HCT116 (cell line): ENCODE results near the gene MGAT4C. TPM values are rescaled to one million over a fixed set of nuclear protein-coding genes. Genes with fewer than 3 reads are reported as not detected.

ENCODE experiments used
- ATAC-seq: fragments of 200-7000 bp; cut with Tn5 transposase; 2 replicates; pipeline ENCODE4 v1.9.1; 2020; ENCODE audit warnings: mild to moderate bottlenecking, moderate library complexity
- BruUV-seq: library from RNA; stranded (reverse); fragments of 400-500 nt; replicated peaks from 2 replicates; lab custom pipeline; 2021; lab: Mats Ljungman, UMichigan
- CTCF ChIA-PET: fragments of 300-600 bp; sonication (Branson Sonifier 250); formaldehyde crosslinking; loops from one replicate; lab custom pipeline; 2021; ENCODE audit warnings: antibody characterized with exemption; lab: Charles Lee
- POLR2A ChIA-PET: fragments of 300-600, 350-600 bp; sonication (Branson Sonifier 250); formaldehyde crosslinking; loops from one replicate; lab custom pipeline; 2021; ENCODE audit warnings: antibody characterized with exemption; lab: Charles Lee
- RAD21 ChIA-PET, 2 experiments: fragments of 300-600 bp; sonication (Branson Sonifier 250); formaldehyde crosslinking; loops; one replicate each; lab custom pipeline; 2023; ENCODE audit warnings: low total read pairs in 2 of 2; ENCODE audit not compliant: uncharacterized antibody in 2 of 2, unreplicated experiment in 2 of 2, low non-redundant PET in 1 of 2; lab: Charles Lee
- DNase-seq: peaks from one replicate; pipeline ENCODE4 v3.0.0-alpha.2; 2010; ENCODE audit warnings: low read depth, low spot score
- H2AFZ ChIP-seq: fragments of 200-600 bp; shearing (Covaris generic), sonication (generic); 2 replicates; pipeline ENCODE4 v1.6.1; 2017; ENCODE audit warnings: low read depth, mixed run types, mixed read lengths, antibody characterized with exemption, low read length; ENCODE audit not compliant: poor library complexity, severe bottlenecking
- H3K27ac ChIP-seq: 2 replicates; pipeline ENCODE4 v1.5.1; 2012; ENCODE audit warnings: low read depth, low read length
- H3K27me3 ChIP-seq: fragments of 200-600 bp; sonication (generic); 2 replicates; pipeline ENCODE4 v1.6.1; 2016; ENCODE audit warnings: mixed run types, low read length, mixed read lengths; ENCODE audit not compliant: insufficient read depth
- H3K36me3 ChIP-seq, 2 experiments: fragments of 200-500 bp in 1 of 2; fragments of 200-600 bp in 1 of 2; sonication (Bioruptor generic) in 1 of 2; sonication (generic) in 1 of 2; 2 replicates each; pipeline versions ENCODE4 v1.5.1 to v1.6.1; 2014 to 2016; ENCODE audit warnings: low read length in 2 of 2, inconsistent platforms in 1 of 2, mixed read lengths in 1 of 2, mixed run types in 1 of 2; ENCODE audit not compliant: insufficient read depth in 2 of 2, control insufficient read depth in 1 of 2
- H3K4me1 ChIP-seq, 2 experiments: fragments of 200-600 bp in 1 of 2; sonication (generic) in 1 of 2; 2 replicates each; pipeline versions ENCODE4 v1.5.1 to v1.6.1; 2012 to 2017; ENCODE audit warnings: low read length in 2 of 2, inconsistent platforms in 1 of 2, mild to moderate bottlenecking in 1 of 2, mixed read lengths in 1 of 2, mixed run types in 1 of 2, moderate library complexity in 1 of 2; ENCODE audit not compliant: insufficient read depth in 2 of 2, control insufficient read depth in 1 of 2
- H3K4me2 ChIP-seq: fragments of 200-600 bp; sonication (generic); 2 replicates; pipeline ENCODE4 v1.6.1; 2017; ENCODE audit warnings: mixed run types, low read length, mixed read lengths
- H3K4me3 ChIP-seq, 2 experiments: fragments of 200-600 bp in 1 of 2; sonication (generic) in 1 of 2; replicated peaks in 1 of 2; 2 replicates each; pipeline ENCODE4 v1.5.1; 2011 to 2016; ENCODE audit warnings: low read length in 2 of 2, control low read depth in 1 of 2, low read depth in 1 of 2, mild to moderate bottlenecking in 1 of 2, mixed read lengths in 1 of 2, mixed run types in 1 of 2
- H3K79me2 ChIP-seq: fragments of 200-600 bp; sonication (generic); 2 replicates; pipeline ENCODE4 v1.6.1; 2017; ENCODE audit warnings: mild to moderate bottlenecking, mixed run types, low read length, moderate library complexity, mixed read lengths; ENCODE audit not compliant: insufficient read depth
- H3K9ac ChIP-seq: fragments of 200-600 bp; sonication (generic); 2 replicates; pipeline ENCODE4 v1.6.1; 2016; ENCODE audit warnings: low read length, mixed read lengths
- H3K9me2 ChIP-seq: fragments of 200-600 bp; sonication (generic), shearing (Covaris generic); 2 replicates; pipeline ENCODE4 v1.6.1; 2017; ENCODE audit warnings: mixed run types, mild to moderate bottlenecking, moderate library complexity; ENCODE audit not compliant: insufficient read depth
- H3K9me3 ChIP-seq, 2 experiments: fragments of 200-500 bp in 1 of 2; fragments of 200-600 bp in 1 of 2; sonication (Bioruptor generic) in 1 of 2; sonication (generic) in 1 of 2; 2 replicates each; pipeline ENCODE4 v1.6.1; 2014 to 2017; ENCODE audit warnings: low read length in 2 of 2, mixed read lengths in 2 of 2, inconsistent platforms in 1 of 2, low read depth in 1 of 2, mild to moderate bottlenecking in 1 of 2, mixed run types in 1 of 2, moderate library complexity in 1 of 2; ENCODE audit not compliant: control insufficient read depth in 1 of 2, insufficient read depth in 1 of 2
- H4K20me1 ChIP-seq: fragments of 200-600 bp; sonication (generic), shearing (Covaris generic); 2 replicates; pipeline ENCODE4 v1.6.1; 2017; ENCODE audit warnings: mixed run types, mild to moderate bottlenecking, moderate library complexity; ENCODE audit not compliant: insufficient read depth
- CBX3 ChIP-seq: IDR thresholded peaks from 2 replicates; pipeline ENCODE4 v1.6.1; 2012; ENCODE audit warnings: low read depth
- CEBPB ChIP-seq: IDR thresholded peaks from 2 replicates; pipeline ENCODE4 v1.6.1; 2012; ENCODE audit warnings: low read depth
- EGR1 ChIP-seq: IDR thresholded peaks from 2 replicates; pipeline ENCODE4 v1.6.1; 2012; ENCODE audit warnings: low read depth
- ELF1 ChIP-seq: IDR thresholded peaks from 2 replicates; pipeline ENCODE4 v1.6.1; 2012; ENCODE audit warnings: low read depth, borderline replicate concordance
- EZH2 ChIP-seq: fragments of 200-600 bp; sonication (generic); IDR thresholded peaks from 2 replicates; pipeline ENCODE4 v1.6.1; 2017; ENCODE audit warnings: antibody characterized with exemption, mixed run types
- FOSL1 ChIP-seq: IDR thresholded peaks from 2 replicates; pipeline ENCODE4 v1.6.1; 2012; ENCODE audit warnings: low read depth
- POLR2A ChIP-seq: IDR thresholded peaks from 2 replicates; pipeline ENCODE4 v1.7.0; 2011; ENCODE audit warnings: borderline replicate concordance; ENCODE audit not compliant: insufficient read depth, insufficient read length; ENCODE audit errors: extremely low read depth
- POLR2AphosphoS5 ChIP-seq: IDR thresholded peaks from 2 replicates; pipeline ENCODE4 v1.6.1; 2011; ENCODE audit warnings: mild to moderate bottlenecking, low read depth, low read length, moderate library complexity
- RAD21 ChIP-seq: IDR thresholded peaks from 2 replicates; pipeline ENCODE4 v1.6.1; 2012; ENCODE audit warnings: low read depth, mild to moderate bottlenecking
- SP1 ChIP-seq: IDR thresholded peaks from 2 replicates; pipeline ENCODE4 v1.6.1; 2012; ENCODE audit warnings: low read depth
- SRF ChIP-seq: IDR thresholded peaks from 2 replicates; pipeline ENCODE4 v1.6.1; 2012; ENCODE audit warnings: low read depth
- TCF7L2 ChIP-seq: IDR thresholded peaks from 2 replicates; pipeline ENCODE4 v1.7.0; 2011; ENCODE audit warnings: borderline replicate concordance, inconsistent platforms; ENCODE audit not compliant: insufficient read depth, insufficient read length; ENCODE audit errors: extremely low read depth
- ZFX ChIP-seq: fragments of 450-650 bp; IDR thresholded peaks from 2 replicates; pipeline ENCODE4 v1.6.1; 2017
- ZNF274 ChIP-seq: fragments of 200-500 bp; sonication (Bioruptor generic); IDR thresholded peaks from 2 replicates; pipeline ENCODE4 v1.6.1; 2014; ENCODE audit warnings: mild to moderate bottlenecking, low read depth, low read length, inconsistent platforms
- intact Hi-C: fragments of 100-400 bp; cut with micrococcal nuclease; formaldehyde crosslinking; loops from 2 replicates; pipeline ENCODE4 v1.10.0; 2022
- total RNA-seq: library from RNA; stranded (reverse); gene quantifications from one replicate; pipeline ENCODE4 v1.2.1, GENCODE V29; 2021; ENCODE audit not compliant: unreplicated experiment
- TF ChIP-seq, protein P1 (sequence below): IDR thresholded peaks from 2 replicates; pipeline ENCODE4 v1.6.1; 2012
- TF ChIP-seq, protein P2 (sequence below), 3 experiments: fragments of 200-600 bp in 1 of 3; sonication (generic) in 1 of 3; IDR thresholded peaks in 2 of 3; conservative IDR thresholded peaks in 1 of 3; 2 replicates each; pipeline ENCODE4 v1.5.1; 2012 to 2017; ENCODE audit warnings: low read depth in 2 of 3, low read length in 2 of 3, antibody characterized with exemption in 1 of 3, borderline replicate concordance in 1 of 3, control low read depth in 1 of 3, mild to moderate bottlenecking in 1 of 3, mixed read lengths in 1 of 3, mixed run types in 1 of 3, moderate library complexity in 1 of 3; ENCODE audit not compliant: insufficient read depth in 1 of 3
- TF ChIP-seq, protein P3 (sequence below): IDR thresholded peaks from 2 replicates; pipeline ENCODE4 v1.6.1; 2012; ENCODE audit warnings: low read depth
- TF ChIP-seq, protein P4 (sequence below): IDR thresholded peaks from 2 replicates; pipeline ENCODE4 v1.6.1; 2011; ENCODE audit warnings: mild to moderate bottlenecking, low read length, moderate library complexity; ENCODE audit not compliant: insufficient replicate concordance; ENCODE audit errors: extremely low read depth
- TF ChIP-seq, protein P5 (sequence below): IDR thresholded peaks from 2 replicates; pipeline ENCODE4 v1.6.1; 2012

Gene MGAT4C
- total RNA-seq, 1 experiment from 2014 or later, result not detected

DNA sequence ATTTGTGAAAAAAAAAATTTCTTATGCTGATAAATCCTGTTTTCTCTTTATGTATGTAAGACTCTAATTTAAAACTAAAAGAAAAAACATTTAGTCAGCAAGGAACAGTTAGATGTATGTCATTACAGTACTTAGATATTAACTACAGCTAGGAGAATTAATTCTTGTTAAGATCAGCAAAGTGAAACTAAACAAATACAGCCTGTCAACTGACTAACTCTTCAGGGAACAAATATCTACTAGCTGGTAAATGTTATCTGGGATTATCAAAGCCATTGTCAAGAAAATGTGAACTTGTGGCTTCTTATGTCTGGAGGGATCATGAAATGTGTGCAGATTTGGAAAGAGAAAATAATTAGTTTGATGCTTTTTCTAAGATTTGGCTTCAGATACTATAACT is 27.5 kb downstream of the MGAT4C start:
- ChIA-PET POLR2A (no interaction called here), RAD21 (no interaction called here), CTCF (no interaction called here)
- Histone ChIP-seq H3K9me2 (no peaks in the 10 kb centered on the region), H3K36me3 (no peaks in the 10 kb centered on the region), H3K4me3 (no peak overlapping the region), H3K4me1 (peaks cover 6 to 23% of the 10 kb centered on the region in 2 experiments; a peak in 3 of 4 replicates), H3K9ac (no peak overlapping the region), H3K4me2 (no peak overlapping the region), H3K9me3 (no peaks in the 10 kb centered on the region), H3K79me2 (no peaks in the 10 kb centered on the region), H4K20me1 (no peaks in the 10 kb centered on the region), H2AFZ (no peak overlapping the region), H3K27ac (no peak overlapping the region), H3K27me3 (no peaks in the 10 kb centered on the region)
- intact Hi-C loops, result no loop called here
- no TSS peak for BruUV-seq
- DNase-seq (no peak), ATAC-seq (no peak)
- no peak for TF ChIP-seq CEBPB
- TF ChIP-seq EGR1, result no peak
- no peak for TF ChIP-seq TCF7L2
- TF ChIP-seq, protein P1, sequence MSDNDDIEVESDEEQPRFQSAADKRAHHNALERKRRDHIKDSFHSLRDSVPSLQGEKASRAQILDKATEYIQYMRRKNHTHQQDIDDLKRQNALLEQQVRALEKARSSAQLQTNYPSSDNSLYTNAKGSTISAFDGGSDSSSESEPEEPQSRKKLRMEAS, result no peak
- TF ChIP-seq SP1, result no peak
- no peak for TF ChIP-seq ZNF274
- no peak for TF ChIP-seq FOSL1
- no peak for TF ChIP-seq EZH2
- no peak for TF ChIP-seq RAD21
- TF ChIP-seq SRF, result no peak
- no peak for TF ChIP-seq ZFX
- TF ChIP-seq, protein P2, sequence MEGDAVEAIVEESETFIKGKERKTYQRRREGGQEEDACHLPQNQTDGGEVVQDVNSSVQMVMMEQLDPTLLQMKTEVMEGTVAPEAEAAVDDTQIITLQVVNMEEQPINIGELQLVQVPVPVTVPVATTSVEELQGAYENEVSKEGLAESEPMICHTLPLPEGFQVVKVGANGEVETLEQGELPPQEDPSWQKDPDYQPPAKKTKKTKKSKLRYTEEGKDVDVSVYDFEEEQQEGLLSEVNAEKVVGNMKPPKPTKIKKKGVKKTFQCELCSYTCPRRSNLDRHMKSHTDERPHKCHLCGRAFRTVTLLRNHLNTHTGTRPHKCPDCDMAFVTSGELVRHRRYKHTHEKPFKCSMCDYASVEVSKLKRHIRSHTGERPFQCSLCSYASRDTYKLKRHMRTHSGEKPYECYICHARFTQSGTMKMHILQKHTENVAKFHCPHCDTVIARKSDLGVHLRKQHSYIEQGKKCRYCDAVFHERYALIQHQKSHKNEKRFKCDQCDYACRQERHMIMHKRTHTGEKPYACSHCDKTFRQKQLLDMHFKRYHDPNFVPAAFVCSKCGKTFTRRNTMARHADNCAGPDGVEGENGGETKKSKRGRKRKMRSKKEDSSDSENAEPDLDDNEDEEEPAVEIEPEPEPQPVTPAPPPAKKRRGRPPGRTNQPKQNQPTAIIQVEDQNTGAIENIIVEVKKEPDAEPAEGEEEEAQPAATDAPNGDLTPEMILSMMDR (IDR thresholded peaks at IDR 0.05 in 2 of 3, conservative IDR thresholded peaks at IDR 0.05 in 1 of 3; ENCODE audit: borderline replicate concordance in 1 of 3, insufficient read depth in 1 of 3, low read depth in 2 of 3, low read length in 2 of 3), result no peak
- TF ChIP-seq, protein P3, sequence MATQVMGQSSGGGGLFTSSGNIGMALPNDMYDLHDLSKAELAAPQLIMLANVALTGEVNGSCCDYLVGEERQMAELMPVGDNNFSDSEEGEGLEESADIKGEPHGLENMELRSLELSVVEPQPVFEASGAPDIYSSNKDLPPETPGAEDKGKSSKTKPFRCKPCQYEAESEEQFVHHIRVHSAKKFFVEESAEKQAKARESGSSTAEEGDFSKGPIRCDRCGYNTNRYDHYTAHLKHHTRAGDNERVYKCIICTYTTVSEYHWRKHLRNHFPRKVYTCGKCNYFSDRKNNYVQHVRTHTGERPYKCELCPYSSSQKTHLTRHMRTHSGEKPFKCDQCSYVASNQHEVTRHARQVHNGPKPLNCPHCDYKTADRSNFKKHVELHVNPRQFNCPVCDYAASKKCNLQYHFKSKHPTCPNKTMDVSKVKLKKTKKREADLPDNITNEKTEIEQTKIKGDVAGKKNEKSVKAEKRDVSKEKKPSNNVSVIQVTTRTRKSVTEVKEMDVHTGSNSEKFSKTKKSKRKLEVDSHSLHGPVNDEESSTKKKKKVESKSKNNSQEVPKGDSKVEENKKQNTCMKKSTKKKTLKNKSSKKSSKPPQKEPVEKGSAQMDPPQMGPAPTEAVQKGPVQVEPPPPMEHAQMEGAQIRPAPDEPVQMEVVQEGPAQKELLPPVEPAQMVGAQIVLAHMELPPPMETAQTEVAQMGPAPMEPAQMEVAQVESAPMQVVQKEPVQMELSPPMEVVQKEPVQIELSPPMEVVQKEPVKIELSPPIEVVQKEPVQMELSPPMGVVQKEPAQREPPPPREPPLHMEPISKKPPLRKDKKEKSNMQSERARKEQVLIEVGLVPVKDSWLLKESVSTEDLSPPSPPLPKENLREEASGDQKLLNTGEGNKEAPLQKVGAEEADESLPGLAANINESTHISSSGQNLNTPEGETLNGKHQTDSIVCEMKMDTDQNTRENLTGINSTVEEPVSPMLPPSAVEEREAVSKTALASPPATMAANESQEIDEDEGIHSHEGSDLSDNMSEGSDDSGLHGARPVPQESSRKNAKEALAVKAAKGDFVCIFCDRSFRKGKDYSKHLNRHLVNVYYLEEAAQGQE, result no peak
- TF ChIP-seq, protein P4, sequence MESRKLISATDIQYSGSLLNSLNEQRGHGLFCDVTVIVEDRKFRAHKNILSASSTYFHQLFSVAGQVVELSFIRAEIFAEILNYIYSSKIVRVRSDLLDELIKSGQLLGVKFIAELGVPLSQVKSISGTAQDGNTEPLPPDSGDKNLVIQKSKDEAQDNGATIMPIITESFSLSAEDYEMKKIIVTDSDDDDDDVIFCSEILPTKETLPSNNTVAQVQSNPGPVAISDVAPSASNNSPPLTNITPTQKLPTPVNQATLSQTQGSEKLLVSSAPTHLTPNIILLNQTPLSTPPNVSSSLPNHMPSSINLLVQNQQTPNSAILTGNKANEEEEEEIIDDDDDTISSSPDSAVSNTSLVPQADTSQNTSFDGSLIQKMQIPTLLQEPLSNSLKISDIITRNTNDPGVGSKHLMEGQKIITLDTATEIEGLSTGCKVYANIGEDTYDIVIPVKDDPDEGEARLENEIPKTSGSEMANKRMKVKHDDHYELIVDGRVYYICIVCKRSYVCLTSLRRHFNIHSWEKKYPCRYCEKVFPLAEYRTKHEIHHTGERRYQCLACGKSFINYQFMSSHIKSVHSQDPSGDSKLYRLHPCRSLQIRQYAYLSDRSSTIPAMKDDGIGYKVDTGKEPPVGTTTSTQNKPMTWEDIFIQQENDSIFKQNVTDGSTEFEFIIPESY, result no peak
- no peak for TF ChIP-seq POLR2AphosphoS5
- TF ChIP-seq ELF1, result no peak
- TF ChIP-seq POLR2A, result no peak
- TF ChIP-seq, protein P5, sequence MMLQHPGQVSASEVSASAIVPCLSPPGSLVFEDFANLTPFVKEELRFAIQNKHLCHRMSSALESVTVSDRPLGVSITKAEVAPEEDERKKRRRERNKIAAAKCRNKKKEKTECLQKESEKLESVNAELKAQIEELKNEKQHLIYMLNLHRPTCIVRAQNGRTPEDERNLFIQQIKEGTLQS, result no peak
- TF ChIP-seq CBX3, result no peak
- TF ChIP-seq, all 23 proteins: peak for 0
